Inferior parietal cortex (tissue), 1 donor: ENCODE results near the gene NFKB1.

ENCODE experiments used
- DNase-seq: peaks from one replicate; pipeline ENCODE4 v3.0.0-alpha.2; 2016; ENCODE audit errors: extremely low spot score

Gene NFKB1

GRCh38 chr4:102625232-102625930 lies 124.2 kb downstream of the NFKB1 start:
- no peak for DNase-seq

- DNase-seq: no peak
Observed at GRCh38 chr4:102627831-102628523, 126.8 kb downstream of the NFKB1 start.

DNA sequence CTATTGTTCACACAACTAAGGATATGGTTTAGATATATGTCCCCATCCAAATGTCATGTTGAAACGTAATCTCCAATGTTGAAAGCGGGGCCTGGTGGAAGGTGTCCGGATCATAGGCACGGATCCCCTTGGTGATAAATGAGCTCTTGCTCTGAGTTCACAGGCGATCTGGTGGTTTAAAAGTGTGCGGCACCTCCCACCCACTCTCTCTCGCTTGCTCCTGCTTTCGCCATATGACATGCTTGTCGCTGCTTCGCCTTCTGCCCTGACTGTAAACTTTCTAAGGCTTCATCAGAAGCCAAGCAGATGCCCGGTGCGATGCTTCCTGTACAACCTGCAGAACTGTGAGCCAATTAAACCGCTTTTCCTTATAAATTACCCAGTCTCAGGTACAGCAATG lies 128.5 kb downstream of the NFKB1 start:
- DNase-seq: no peak

DNA sequence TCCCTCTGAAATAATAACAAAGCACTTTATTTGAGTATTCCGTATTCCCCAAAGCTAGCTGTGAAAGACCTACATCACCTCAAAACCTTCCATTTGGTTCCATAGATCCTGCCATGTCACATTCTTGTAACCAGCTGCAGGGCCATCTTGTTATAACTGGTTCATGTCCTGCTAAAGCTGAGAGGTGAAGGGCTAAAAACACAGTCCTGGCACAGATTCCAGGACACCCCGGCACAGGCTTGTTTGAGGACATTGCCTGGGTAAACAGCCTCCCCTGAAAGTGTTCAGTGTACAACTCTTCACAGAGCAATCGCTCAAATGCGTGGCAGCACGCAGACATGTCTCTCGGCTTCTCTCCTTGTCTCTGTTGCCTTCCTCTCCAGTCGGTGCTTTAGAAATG lies 130.5 kb downstream of the NFKB1 start:
- no peak for DNase-seq

DNA sequence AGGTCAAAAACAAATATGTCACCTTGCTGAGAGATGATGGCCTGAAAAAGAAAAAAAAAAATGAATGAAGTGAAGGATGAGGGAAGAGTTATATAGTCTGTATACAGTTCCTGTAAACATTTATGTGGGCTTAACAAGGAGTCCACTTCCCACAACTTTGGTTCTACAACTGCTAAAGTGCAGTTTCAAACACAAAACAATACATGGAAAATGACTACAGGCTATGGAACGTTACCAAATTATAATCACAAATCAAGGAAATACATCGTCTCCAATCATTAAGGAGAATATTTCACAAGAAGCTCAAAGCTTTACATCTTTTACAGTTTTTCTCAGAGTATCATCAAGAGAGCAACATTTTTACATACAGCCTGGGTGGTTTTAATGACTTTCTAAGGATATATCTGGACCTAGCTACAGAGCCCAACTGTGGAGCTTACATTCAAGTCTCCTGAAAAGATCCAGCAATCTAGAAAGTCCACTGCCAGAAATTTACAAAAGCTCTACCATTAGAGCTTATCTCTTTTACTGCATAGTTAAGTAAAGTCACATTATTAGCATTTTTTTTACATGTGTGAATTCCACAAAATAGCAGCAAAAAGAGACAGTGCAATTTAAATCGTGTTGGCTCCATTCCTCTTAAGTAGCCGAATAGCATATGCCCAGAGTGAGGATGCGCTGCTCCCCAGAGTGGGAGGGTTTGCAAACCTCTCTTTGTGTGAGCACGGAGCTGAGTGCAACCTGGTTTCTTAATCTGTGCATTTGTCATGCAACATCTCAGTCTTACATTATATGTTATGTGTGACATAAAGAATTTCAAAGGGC lies 131.3 kb downstream of the NFKB1 start:
- DNase-seq: no peak

DNA sequence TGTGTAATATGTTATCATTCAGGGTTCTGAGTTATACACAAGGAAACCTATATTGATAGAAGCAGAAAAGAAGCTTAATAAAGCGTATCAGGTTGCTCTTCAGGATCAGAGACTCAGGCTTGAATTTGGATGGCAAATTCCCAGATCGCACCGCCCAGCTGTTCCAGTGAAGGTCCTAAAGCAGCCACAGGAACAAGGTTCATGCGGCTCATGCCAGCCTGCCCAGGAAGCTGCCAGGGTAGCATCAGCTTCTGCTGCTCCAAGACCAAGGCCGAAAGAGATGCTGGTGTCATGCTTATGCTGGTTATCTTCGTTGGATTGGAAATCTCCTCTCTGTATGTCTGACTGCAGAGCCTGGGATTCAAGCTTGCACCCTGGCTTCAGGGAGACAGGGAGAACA lies 131.9 kb downstream of the NFKB1 start:
- no peak for DNase-seq

GRCh38 chr4:102637391-102637790 lies 136.2 kb downstream of the NFKB1 start:
- DNase-seq: no peak

GRCh38 chr4:102638621-102639020 lies 137.5 kb downstream of the NFKB1 start:
- DNase-seq: no peak

DNA sequence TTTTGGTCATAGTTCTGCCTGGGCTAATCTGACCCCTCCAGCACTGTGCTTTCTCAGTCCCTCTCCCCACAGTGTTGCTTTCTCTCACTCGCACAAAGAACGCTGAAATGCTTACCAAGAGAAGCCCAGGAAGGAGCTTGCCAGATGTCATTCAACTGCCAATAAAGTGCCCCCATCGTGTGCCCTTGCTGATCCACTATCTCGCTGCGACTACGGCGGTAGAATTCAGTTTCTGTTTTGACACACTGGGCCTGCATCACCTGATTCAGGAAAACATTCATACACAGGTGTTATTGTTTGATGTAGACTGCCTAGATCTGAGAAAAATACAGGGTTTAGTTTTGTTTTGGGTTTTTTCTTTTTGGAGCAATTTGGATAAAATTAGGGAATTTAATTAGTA lies 138.4 kb downstream of the NFKB1 start:
- no peak for DNase-seq

GRCh38 chr4:102640669-102641068 lies 139.5 kb downstream of the NFKB1 start:
- no peak for DNase-seq

DNA sequence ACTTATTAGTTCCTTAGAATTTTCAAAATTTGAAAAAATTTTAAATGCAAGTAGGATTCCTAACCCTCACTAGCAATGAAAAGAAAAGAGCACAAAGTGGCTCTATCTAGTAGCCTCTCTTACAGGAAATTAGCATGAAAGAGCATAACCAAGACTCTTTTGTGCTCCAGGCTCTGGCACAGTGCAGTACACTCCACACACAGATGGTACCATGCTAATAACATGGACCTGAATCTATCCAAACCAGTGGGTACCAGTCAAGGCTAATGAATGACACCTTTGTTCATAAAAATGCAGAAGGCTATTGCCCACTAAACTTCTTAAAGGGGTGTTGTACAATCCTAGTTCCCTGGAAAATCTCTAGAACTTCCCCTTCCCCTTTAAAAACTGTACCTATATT lies 140.6 kb downstream of the NFKB1 start:
- DNase-seq: peak; percentile 71

- no peak for DNase-seq
Observed at GRCh38 chr4:102642631-102643298, 141.6 kb downstream of the NFKB1 start.

- DNase-seq: no peak
Observed at GRCh38 chr4:102647117-102647516, 146.0 kb downstream of the NFKB1 start.

- DNase-seq: no peak
Observed at GRCh38 chr4:102657206-102657605, 156.0 kb downstream of the NFKB1 start.

GRCh38 chr4:102663073-102663472 lies 161.9 kb downstream of the NFKB1 start:
- DNase-seq: no peak

DNA sequence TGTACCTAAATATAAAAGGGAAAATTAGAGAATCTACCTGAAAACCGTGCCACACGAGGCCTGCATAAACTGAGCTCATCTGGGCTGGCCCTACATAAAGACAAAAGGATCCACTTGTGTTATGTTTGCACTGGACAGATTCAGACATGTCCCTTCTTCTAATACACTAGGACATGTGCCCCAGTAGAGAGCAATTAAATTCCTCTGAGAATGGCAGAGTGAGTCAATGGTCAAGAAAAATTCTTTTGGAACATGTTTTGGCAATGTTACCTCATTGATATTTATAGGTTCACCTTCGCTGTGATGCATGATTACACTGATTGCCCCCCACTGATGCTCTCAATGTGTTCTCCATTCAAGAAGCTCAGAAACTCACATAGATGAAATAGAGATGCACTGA lies 164.4 kb downstream of the NFKB1 start:
- no peak for DNase-seq
